Heart left ventricle (tissue), 13 donors: Measurements from ENCODE around the gene APBB1.

ENCODE experiments used
- POLR2A ChIP-seq, 2 donors: fragments of 450-650 bp; IDR thresholded peaks; one replicate each; pipeline ENCODE4 v1.6.1; 2017; ENCODE audit warnings: antibody characterized with exemption in 2 of 2, mild to moderate bottlenecking in 2 of 2, moderate library complexity in 2 of 2
- TF ChIP-seq, protein P1 (sequence below), 12 donors: fragments of 200-600 bp; sonication (generic) in 4 of 12; IDR thresholded peaks; one replicate each; pipeline versions ENCODE4 v1.5.0 to v1.8.0; 2018 to 2022; ENCODE audit warnings: antibody characterized with exemption in 12 of 12, mild to moderate bottlenecking in 5 of 12
- donor health status: ischemic (EF 13 %, LVEDD 7.1; RV severe dilation, severe dysfunction).
- donor health status: DM: no; HTN: yes; CAD: no.
- donor health status: DM: no; HTN: no; CAD: no.
- donor health status: ischemic (EF 25% LVEDD 6.9; RV normal size, moderate dysfunction).
- donor health status: ischemic (EF 25% LVEDD 5.7; RV mildly dilated, moderate dysfunction).
- donor health status: ischemic (EF 35%, LVEDD 5.7; RV mildly dilated, moderate dysfunction).
- donor health status: nonischemic (EF 11% LVEDD 7.7; RV severe dilation, severe dysfunction).
- donor health status: DM: yes; HTN: yes; CAD: no.
- donor health status: PGD.
- donor health status: ischemic (EF 29% LVEDD 5.4; RV normal size, mild dysfunction).
- donor health status: nonischemic (EF 23%, LVEDD 6.1; RV moderate dilation, normal function).

DNA sequence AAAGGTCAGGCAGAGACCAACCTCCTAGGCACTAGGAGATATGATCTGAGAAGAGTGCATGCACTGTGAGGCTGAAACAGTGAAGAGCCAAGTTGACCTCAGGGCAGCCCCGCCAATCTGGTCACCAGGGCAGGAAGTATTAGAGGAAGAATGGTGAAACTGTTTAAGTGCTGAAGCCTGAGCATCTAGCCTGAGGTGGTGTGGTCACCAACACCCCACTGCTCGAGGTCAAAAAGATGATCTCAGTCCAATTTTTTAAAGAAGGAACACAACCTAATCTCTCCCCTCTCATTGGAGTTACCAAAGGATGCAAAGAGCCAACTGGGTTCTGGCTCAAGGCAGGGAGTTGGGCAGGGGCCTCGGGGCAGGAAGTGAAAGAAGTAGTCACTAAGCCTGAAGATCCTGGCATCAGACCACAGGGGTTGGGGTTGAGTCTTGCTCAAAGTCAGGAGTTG, 4.0 kb downstream of the APBB1 start:
- TF ChIP-seq POLR2A (IDR thresholded peaks at IDR 0.05) = no peak
- TF ChIP-seq, protein P1, sequence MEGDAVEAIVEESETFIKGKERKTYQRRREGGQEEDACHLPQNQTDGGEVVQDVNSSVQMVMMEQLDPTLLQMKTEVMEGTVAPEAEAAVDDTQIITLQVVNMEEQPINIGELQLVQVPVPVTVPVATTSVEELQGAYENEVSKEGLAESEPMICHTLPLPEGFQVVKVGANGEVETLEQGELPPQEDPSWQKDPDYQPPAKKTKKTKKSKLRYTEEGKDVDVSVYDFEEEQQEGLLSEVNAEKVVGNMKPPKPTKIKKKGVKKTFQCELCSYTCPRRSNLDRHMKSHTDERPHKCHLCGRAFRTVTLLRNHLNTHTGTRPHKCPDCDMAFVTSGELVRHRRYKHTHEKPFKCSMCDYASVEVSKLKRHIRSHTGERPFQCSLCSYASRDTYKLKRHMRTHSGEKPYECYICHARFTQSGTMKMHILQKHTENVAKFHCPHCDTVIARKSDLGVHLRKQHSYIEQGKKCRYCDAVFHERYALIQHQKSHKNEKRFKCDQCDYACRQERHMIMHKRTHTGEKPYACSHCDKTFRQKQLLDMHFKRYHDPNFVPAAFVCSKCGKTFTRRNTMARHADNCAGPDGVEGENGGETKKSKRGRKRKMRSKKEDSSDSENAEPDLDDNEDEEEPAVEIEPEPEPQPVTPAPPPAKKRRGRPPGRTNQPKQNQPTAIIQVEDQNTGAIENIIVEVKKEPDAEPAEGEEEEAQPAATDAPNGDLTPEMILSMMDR (IDR thresholded peaks at IDR 0.05) = no peak
